Endodermal cell (in vitro differentiated cells): Measurements from ENCODE around the gene FAM181A. TPM values are rescaled to one million over a fixed set of nuclear protein-coding genes. Genes with fewer than 3 reads are reported as not detected.

Experiments used
- DNase-seq: peaks from one replicate; pipeline ENCODE4 v3.0.0-alpha.2; 2017
- H3K27ac ChIP-seq: 2 replicates; pipeline ENCODE4 v1.5.1; 2013; ENCODE audit warnings: mild to moderate bottlenecking, low read depth, low read length, moderate library complexity
- H3K27me3 ChIP-seq: 2 replicates; pipeline ENCODE4 v1.6.1; 2013; ENCODE audit warnings: mild to moderate bottlenecking, low read length, moderate library complexity; ENCODE audit not compliant: insufficient read depth, control insufficient read depth, poor library complexity, severe bottlenecking
- H3K36me3 ChIP-seq: 2 replicates; pipeline ENCODE4 v1.7.0; 2013; ENCODE audit warnings: mild to moderate bottlenecking, low read length, moderate library complexity; ENCODE audit not compliant: control insufficient read depth, insufficient read depth
- H3K4me1 ChIP-seq: one replicate; pipeline ENCODE4 v1.7.0; 2013; ENCODE audit warnings: low read length; ENCODE audit not compliant: control insufficient read depth, insufficient read depth
- H3K4me3 ChIP-seq: 2 replicates; pipeline ENCODE4 v1.5.1; 2013; ENCODE audit warnings: mild to moderate bottlenecking, low read length, moderate library complexity
- H3K9ac ChIP-seq: 2 replicates; pipeline ENCODE4 v1.6.1; 2013; ENCODE audit warnings: mild to moderate bottlenecking, low read length, moderate library complexity; ENCODE audit not compliant: poor library complexity, severe bottlenecking; ENCODE audit errors: extremely low read depth
- H3K9me3 ChIP-seq: 2 replicates; pipeline ENCODE4 v1.6.1; 2013; ENCODE audit warnings: mild to moderate bottlenecking, low read length, moderate library complexity; ENCODE audit not compliant: control insufficient read depth
- H3K27ac Mint-ChIP-seq: 2 replicates; pipeline ENCODE4 v1.8.0; 2020; ENCODE audit warnings: mixed read lengths
- H3K27me3 Mint-ChIP-seq: 2 replicates; pipeline ENCODE4 v1.8.0; 2021; ENCODE audit warnings: mild to moderate bottlenecking, mixed read lengths; ENCODE audit not compliant: insufficient read depth
- H3K36me3 Mint-ChIP-seq: 2 replicates; pipeline ENCODE4 v1.8.0; 2020; ENCODE audit warnings: low read depth, mixed read lengths
- H3K4me1 Mint-ChIP-seq: 2 replicates; pipeline ENCODE4 v1.8.0; 2020; ENCODE audit warnings: mixed read lengths
- H3K4me3 Mint-ChIP-seq: 2 replicates; pipeline ENCODE4 v1.8.0; 2020; ENCODE audit warnings: mild to moderate bottlenecking, moderate library complexity, mixed read lengths
- H3K9me3 Mint-ChIP-seq: 2 replicates; pipeline ENCODE4 v1.8.0; 2020; ENCODE audit warnings: mild to moderate bottlenecking, mixed read lengths
- CTCF ChIP-seq: fragments of 200-600 bp; sonication (generic); conservative IDR thresholded peaks from 2 replicates; pipeline ENCODE4 v1.5.0; 2021; ENCODE audit warnings: antibody characterized with exemption, mild to moderate bottlenecking
- WGBS, 2 experiments: methylation state at CpG; one replicate each; pipeline versions ENCODE4 v1.1.5 to v1.1.7; 2013; ENCODE audit warnings: missing lambda C conversion rate in 2 of 2, mixed read lengths in 1 of 2; ENCODE audit not compliant: insufficient coverage in 1 of 2, insufficient read length in 1 of 2; 5-methylcytosine and 5-hydroxymethylcytosine counted together
- total RNA-seq, 2 donors: library from RNA; stranded (reverse); fragmentation: NEBNext Ultra II Directional in 1 of 2; extraction: Animal tissue kit (Norgen Biotek cat#: 25700) in 1 of 2; gene quantifications; 2 replicates in 1 of 2; 3 replicates in 1 of 2; pipeline ENCODE4 v1.2.1, GENCODE V29; 2021

FAM181A gene
- total RNA-seq, 2 donors from 2014 or later = not detected

- H3K4me1 Mint-ChIP-seq = peaks cover 18% of the 10 kb centered on the region
- H3K27me3 Mint-ChIP-seq = peaks cover 18% of the 10 kb centered on the region
- no peak overlapping the region for H3K4me3 ChIP-seq
- peak; percentile 64 for TF ChIP-seq CTCF
- no peaks in the 10 kb centered on the region for H3K36me3 ChIP-seq
- no peaks in the 10 kb centered on the region for H3K4me1 ChIP-seq
- DNase-seq = peak; percentile 79
- 75 to 79% methylated on average over 14 of the region's 14 CpGs for WGBS, 2 experiments
- H3K27ac ChIP-seq = no peak overlapping the region
- H3K36me3 Mint-ChIP-seq = no peaks in the 10 kb centered on the region
- H3K27me3 ChIP-seq = no peaks in the 10 kb centered on the region
- no peak overlapping the region for H3K27ac Mint-ChIP-seq
- no peak overlapping the region for H3K4me3 Mint-ChIP-seq
- H3K9ac ChIP-seq = no peak overlapping the region
- no peaks in the 10 kb centered on the region for H3K9me3 Mint-ChIP-seq
- no peaks in the 10 kb centered on the region for H3K9me3 ChIP-seq
Measured at GRCh38 chr14:93953263-93953662, 26.1 kb downstream of the FAM181A start.

- no peaks in the 10 kb centered on the region for H3K9me3 ChIP-seq
- H3K27me3 ChIP-seq = no peaks in the 10 kb centered on the region
- DNase-seq = peak; percentile 73
- no peaks in the 10 kb centered on the region for H3K36me3 ChIP-seq
- Mint-ChIP-seq H3K36me3 (no peaks in the 10 kb centered on the region), H3K27me3 (peaks cover 16% of the 10 kb centered on the region), H3K4me3 (no peak overlapping the region), H3K9me3 (no peaks in the 10 kb centered on the region), H3K27ac (no peak overlapping the region), H3K4me1 (peaks cover 18% of the 10 kb centered on the region)
- H3K4me3 ChIP-seq = no peak overlapping the region
- no peak for TF ChIP-seq CTCF
- no peak overlapping the region for H3K9ac ChIP-seq
- no peak overlapping the region for H3K27ac ChIP-seq
- WGBS, 2 experiments = 77 to 81% methylated on average over 17 to 18 of the region's 18 CpGs
- H3K4me1 ChIP-seq = no peaks in the 10 kb centered on the region
Measured at GRCh38 chr14:93953739-93954515, 26.8 kb downstream of the FAM181A start.

- DNase-seq = no peak
- Histone ChIP-seq H3K27ac (no peak overlapping the region), H3K4me1 (no peaks in the 10 kb centered on the region), H3K36me3 (no peaks in the 10 kb centered on the region), H3K27me3 (no peaks in the 10 kb centered on the region), H3K9me3 (no peaks in the 10 kb centered on the region), H3K4me3 (no peak overlapping the region), H3K9ac (no peak overlapping the region)
- peaks cover 16% of the 10 kb centered on the region for H3K27me3 Mint-ChIP-seq
- H3K27ac Mint-ChIP-seq = no peak overlapping the region
- no peak overlapping the region for H3K4me3 Mint-ChIP-seq
- no peak for TF ChIP-seq CTCF
- H3K4me1 Mint-ChIP-seq = peaks cover 19% of the 10 kb centered on the region
- 86 to 88% methylated on average over 4 of the region's 4 CpGs for whole genome bisulfite sequencing, 2 experiments
- H3K9me3 Mint-ChIP-seq = no peaks in the 10 kb centered on the region
- no peaks in the 10 kb centered on the region for H3K36me3 Mint-ChIP-seq
Measured at GRCh38 chr14:93954516-93954830, 27.3 kb downstream of the FAM181A start.
